K562 (cell line): ENCODE measurements around the gene SLC26A8. TPM values are rescaled to one million over a fixed set of nuclear protein-coding genes. Genes with fewer than 3 reads are reported as not detected.

Experiments used
- ATF3 ChIP-seq, 2 experiments: fragments of 450-650 bp in 1 of 2; sonication (generic) in 1 of 2; formaldehyde crosslinking in 1 of 2; IDR thresholded peaks in 1 of 2; conservative IDR thresholded peaks in 1 of 2; 2 replicates each; pipeline versions ENCODE4 v1.6.1 to v1.8.1; 2016 to 2023; ENCODE audit warnings: mild to moderate bottlenecking in 2 of 2, moderate library complexity in 2 of 2, inconsistent platforms in 1 of 2, missing genetic modification reagents in 1 of 2
- COPS2 ChIP-seq: fragments of 450-650 bp; conservative IDR thresholded peaks from 2 replicates; pipeline ENCODE4 v1.6.1; 2016; ENCODE audit warnings: mild to moderate bottlenecking, moderate library complexity
- E2F3 ChIP-seq: fragments of 250-450 bp; sonication (Bioruptor Pico); IDR thresholded peaks from 2 replicates; pipeline ENCODE4 v1.4.0; 2020; ENCODE audit warnings: mild to moderate bottlenecking
- E2F8 ChIP-seq: fragments of 450-650 bp; IDR thresholded peaks from 2 replicates; pipeline ENCODE4 v1.7.1; 2018; ENCODE audit warnings: mild to moderate bottlenecking, low read depth; ENCODE audit not compliant: partially characterized antibody
- ELF4 ChIP-seq: fragments of 450-650 bp; formaldehyde crosslinking; IDR thresholded peaks from 2 replicates; pipeline ENCODE4 v1.4.0; 2022; ENCODE audit warnings: missing genetic modification characterization
- EP400 ChIP-seq: fragments of 450-650 bp; IDR thresholded peaks from 2 replicates; pipeline ENCODE4 v1.6.1; 2017; ENCODE audit warnings: antibody characterized with exemption, mild to moderate bottlenecking, moderate library complexity
- FIP1L1 ChIP-seq: fragments of 200-400 bp; formaldehyde crosslinking; IDR thresholded peaks from 2 replicates; pipeline ENCODE4 v1.6.1; 2018; ENCODE audit warnings: mild to moderate bottlenecking, low read depth, low read length; ENCODE audit not compliant: poor library complexity, severe bottlenecking
- HEY1 ChIP-seq: fragments of 250-450 bp; sonication (Bioruptor Pico); IDR thresholded peaks from 2 replicates; pipeline ENCODE4 v1.5.0; 2020; ENCODE audit warnings: mild to moderate bottlenecking, moderate library complexity, borderline replicate concordance
- HMBOX1 ChIP-seq: sonication (generic); IDR thresholded peaks from 2 replicates; pipeline ENCODE4 v1.6.1; 2016
- MYBL2 ChIP-seq, 2 experiments: fragments of 450-650 bp in 1 of 2; sonication (generic) in 1 of 2; formaldehyde crosslinking in 1 of 2; IDR thresholded peaks; 2 replicates each; pipeline versions ENCODE4 v1.6.1 to v1.8.1; 2017 to 2022; ENCODE audit warnings: borderline replicate concordance in 1 of 2, inconsistent platforms in 1 of 2, low read depth in 1 of 2, mild to moderate bottlenecking in 1 of 2, missing genetic modification reagents in 1 of 2, moderate library complexity in 1 of 2
- PHTF2 ChIP-seq: fragments of 250-450 bp; sonication (Bioruptor Pico); IDR thresholded peaks from 2 replicates; pipeline ENCODE4 v1.5.0; 2021; ENCODE audit warnings: mild to moderate bottlenecking
- POLR2B ChIP-seq: fragments of 450-650 bp; IDR thresholded peaks from 2 replicates; pipeline ENCODE4 v1.6.1; 2018; ENCODE audit warnings: low read depth; ENCODE audit not compliant: partially characterized antibody
- PRPF4 ChIP-seq: fragments of 200-400 bp; formaldehyde crosslinking; IDR thresholded peaks from one replicate; pipeline ENCODE4 v1.6.1; 2017; ENCODE audit warnings: low read length, low read depth, mild to moderate bottlenecking; ENCODE audit not compliant: insufficient read depth, poor library complexity, severe bottlenecking
- RBM25 ChIP-seq: fragments of 200-400 bp; formaldehyde crosslinking; IDR thresholded peaks from 2 replicates; pipeline ENCODE4 v1.6.1; 2018; ENCODE audit warnings: low read length, low read depth, moderate library complexity; ENCODE audit not compliant: severe bottlenecking
- SIN3A ChIP-seq, 2 experiments: fragments of 150-350 bp in 1 of 2; IDR thresholded peaks; 2 replicates each; pipeline ENCODE4 v1.6.1; 2011 to 2016; ENCODE audit warnings: borderline replicate concordance in 2 of 2, low read depth in 2 of 2, low read length in 2 of 2, mild to moderate bottlenecking in 2 of 2, moderate library complexity in 2 of 2; ENCODE audit not compliant: control insufficient read depth in 1 of 2
- SUPT5H ChIP-seq: fragments of 450-650 bp; IDR thresholded peaks from 2 replicates; pipeline ENCODE4 v1.6.1; 2016
- TFAM ChIP-seq: fragments of 250-450 bp; sonication (Bioruptor Pico); conservative IDR thresholded peaks from 2 replicates; pipeline ENCODE4 v1.5.0; 2021; ENCODE audit warnings: mild to moderate bottlenecking, moderate library complexity
- TGIF2 ChIP-seq: sonication (generic); formaldehyde crosslinking; IDR thresholded peaks from 2 replicates; pipeline ENCODE4 v1.8.1; 2022; ENCODE audit warnings: mild to moderate bottlenecking, missing genetic modification reagents, moderate library complexity
- TRIM24 ChIP-seq, 2 experiments: fragments of 450-650 bp; IDR thresholded peaks; 2 replicates each; pipeline ENCODE4 v1.6.1; 2016
- ZNF274 ChIP-seq: IDR thresholded peaks from 2 replicates; pipeline ENCODE4 v1.6.1; 2011; ENCODE audit warnings: low read depth, mild to moderate bottlenecking, low read length, moderate library complexity, borderline replicate concordance
- ZNF707 ChIP-seq: fragments of 250-450 bp; sonication (Bioruptor Pico); conservative IDR thresholded peaks from 2 replicates; pipeline ENCODE4 v1.8.0; 2022; ENCODE audit warnings: inconsistent platforms, mild to moderate bottlenecking, moderate library complexity
- polyA plus RNA-seq, 8 experiments: library from polyadenylated mRNA; depleted of rRNA in 4 of 8; stranded (reverse) in 5 of 8; unstranded in 3 of 8; fragments of >200 nt; fragmentation: Nextera tagmentation in 2 of 8; fragmentation: Illumina TruSeq in 1 of 8; extraction: Ambion mirVana in 2 of 8; extraction: Trizol in 1 of 8; gene quantifications; 2 replicates each; pipeline versions ENCODE4 v1.2.1 to v1.2.3, GENCODE V29; 2011 to 2014; ENCODE audit warnings: inconsistent platforms in 1 of 8, missing spikeins in 1 of 8
- total RNA-seq, 7 experiments: library from RNA; depleted of rRNA in 6 of 7; stranded (reverse); fragments of >200 nt in 6 of 7; fragmentation: Illumina TruSeq in 2 of 7; extraction: Trizol in 2 of 7; gene quantifications; 2 replicates each; pipeline versions ENCODE4 v1.2.1 to v1.2.3, GENCODE V29; 2011 to 2021; ENCODE audit warnings: low replicate concordance in 1 of 7
- TF ChIP-seq, protein P1 (sequence below), 3 experiments: IDR thresholded peaks in 2 of 3; conservative IDR thresholded peaks in 1 of 3; 2 replicates each; pipeline ENCODE4 v1.5.1; 2011 to 2012; ENCODE audit warnings: low read length in 3 of 3, mild to moderate bottlenecking in 3 of 3, control low read depth in 2 of 3, improper control_type of control experiment in 1 of 3, inconsistent platforms in 1 of 3, low read depth in 1 of 3, mixed read lengths in 1 of 3, moderate library complexity in 1 of 3; ENCODE audit not compliant: insufficient read depth in 2 of 3

The SLC26A8 gene
- total and polyA plus RNA-seq, 9 of the 15 experiments (the other 6 are each of a cell fraction or from before 2014, with no cell fraction given) = not detected

- TF ChIP-seq, protein P1, sequence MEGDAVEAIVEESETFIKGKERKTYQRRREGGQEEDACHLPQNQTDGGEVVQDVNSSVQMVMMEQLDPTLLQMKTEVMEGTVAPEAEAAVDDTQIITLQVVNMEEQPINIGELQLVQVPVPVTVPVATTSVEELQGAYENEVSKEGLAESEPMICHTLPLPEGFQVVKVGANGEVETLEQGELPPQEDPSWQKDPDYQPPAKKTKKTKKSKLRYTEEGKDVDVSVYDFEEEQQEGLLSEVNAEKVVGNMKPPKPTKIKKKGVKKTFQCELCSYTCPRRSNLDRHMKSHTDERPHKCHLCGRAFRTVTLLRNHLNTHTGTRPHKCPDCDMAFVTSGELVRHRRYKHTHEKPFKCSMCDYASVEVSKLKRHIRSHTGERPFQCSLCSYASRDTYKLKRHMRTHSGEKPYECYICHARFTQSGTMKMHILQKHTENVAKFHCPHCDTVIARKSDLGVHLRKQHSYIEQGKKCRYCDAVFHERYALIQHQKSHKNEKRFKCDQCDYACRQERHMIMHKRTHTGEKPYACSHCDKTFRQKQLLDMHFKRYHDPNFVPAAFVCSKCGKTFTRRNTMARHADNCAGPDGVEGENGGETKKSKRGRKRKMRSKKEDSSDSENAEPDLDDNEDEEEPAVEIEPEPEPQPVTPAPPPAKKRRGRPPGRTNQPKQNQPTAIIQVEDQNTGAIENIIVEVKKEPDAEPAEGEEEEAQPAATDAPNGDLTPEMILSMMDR (IDR thresholded peaks at IDR 0.05 in 2 of 3, conservative IDR thresholded peaks at IDR 0.05 in 1 of 3; ENCODE audit: insufficient read depth in 2 of 3, low read depth in 1 of 3, low read length in 3 of 3) = no peak
- TF ChIP-seq POLR2B = no peak
- no peak for TF ChIP-seq ATF3 (IDR thresholded peaks at IDR 0.05)
- no peak for TF ChIP-seq ATF3 (CRISPR knock-in tag; conservative IDR thresholded peaks at IDR 0.05)
- no peak for TF ChIP-seq MYBL2 (IDR thresholded peaks at IDR 0.05; ENCODE audit: low read depth)
- TF ChIP-seq MYBL2 (CRISPR knock-in tag; IDR thresholded peaks at IDR 0.05; ENCODE audit: borderline replicate concordance) = no peak
- TF ChIP-seq RBM25 = peak; percentile 94
- TF ChIP-seq ZNF707 = no peak
- TF ChIP-seq E2F8 = peak; percentile 50
- peak; percentile 23; the same call in 1 of the 2 replicates for TF ChIP-seq EP400
- TF ChIP-seq TGIF2 (CRISPR knock-in tag) = no peak
- TF ChIP-seq E2F3 (CRISPR knock-in tag) = no peak
- no peak; the same call in 1 of the 2 replicates for TF ChIP-seq ZNF274
- no peak for TF ChIP-seq TFAM
- no peak for TF ChIP-seq HMBOX1
- TF ChIP-seq FIP1L1 = no peak
- TF ChIP-seq PHTF2 (CRISPR knock-in tag) = no peak
- 0 out of 2 replicates have a peak, but pooled peaks have one; percentile 16 for TF ChIP-seq SUPT5H
- TF ChIP-seq TRIM24 (IDR thresholded peaks at IDR 0.05) = peak in 1 of 2 experiments; percentile 9; a peak in 1 of 4 replicates
- TF ChIP-seq COPS2 = no peak
- no peak for TF ChIP-seq HEY1 (CRISPR knock-in tag)
- no peak for TF ChIP-seq ELF4 (CRISPR knock-in tag)
- no peak for TF ChIP-seq SIN3A (IDR thresholded peaks at IDR 0.05; ENCODE audit: borderline replicate concordance in 2 of 2, control insufficient read depth in 1 of 2, low read depth in 2 of 2, low read length in 2 of 2)
- no peak for TF ChIP-seq PRPF4
Observed at GRCh38 chr6:36068012-36068392, 43.6 kb upstream of the SLC26A8 start (continued).
